Keratinocyte (primary cell): Measurements from ENCODE around the gene ZCCHC10. TPM values are rescaled to one million over a fixed set of nuclear protein-coding genes. Genes with fewer than 3 reads are reported as not detected.

Source experiments
- DNase-seq: peaks from one replicate; pipeline ENCODE4 v3.0.0-alpha.2; 2011; ENCODE audit warnings: low read depth, missing footprints, low spot score
- FAIRE-seq: peaks from 2 replicates; lab custom pipeline; 2011; peaks lifted over from hg19 to GRCh38; lab: Jason Lieb, UNC
- H2AFZ ChIP-seq: 2 replicates; pipeline ENCODE4 v1.6.0; 2012; ENCODE audit warnings: low read length, control low read depth, inconsistent platforms; ENCODE audit not compliant: control insufficient read depth
- H3K27ac ChIP-seq: 2 replicates; pipeline ENCODE4 v1.5.1; 2011; ENCODE audit warnings: low read length; ENCODE audit not compliant: control insufficient read depth, insufficient read depth
- H3K27me3 ChIP-seq: 3 replicates; pipeline ENCODE4 v1.6.0; 2011; ENCODE audit warnings: low read length; ENCODE audit not compliant: control insufficient read depth, insufficient read depth; ENCODE audit errors: extremely low read depth
- H3K36me3 ChIP-seq, 2 experiments: 2 replicates in 1 of 2; 3 replicates in 1 of 2; pipeline ENCODE4 v1.5.1; 2011; ENCODE audit warnings: low read length in 2 of 2, mild to moderate bottlenecking in 1 of 2; ENCODE audit not compliant: control insufficient read depth in 2 of 2, insufficient read depth in 2 of 2; ENCODE audit errors: extremely low read depth in 1 of 2
- H3K4me1 ChIP-seq: 3 replicates; pipeline ENCODE4 v1.5.1; 2011; ENCODE audit warnings: low read length; ENCODE audit not compliant: control insufficient read depth, insufficient read depth; ENCODE audit errors: extremely low read depth
- H3K4me2 ChIP-seq: 3 replicates; pipeline ENCODE4 v1.6.0; 2011; ENCODE audit warnings: low read depth, low read length; ENCODE audit not compliant: control insufficient read depth, insufficient read depth; ENCODE audit errors: extremely low read depth
- H3K4me3 ChIP-seq, 3 experiments: fragments of 200-600 bp in 1 of 3; sonication (generic) in 1 of 3; 2 replicates in 2 of 3; 3 replicates in 1 of 3; pipeline ENCODE4 v1.5.1; 2011 to 2016; ENCODE audit warnings: low read length in 3 of 3, mild to moderate bottlenecking in 3 of 3, control low read depth in 2 of 3, inconsistent platforms in 1 of 3, low read depth in 1 of 3, mixed read lengths in 1 of 3, mixed run types in 1 of 3, moderate library complexity in 1 of 3; ENCODE audit not compliant: control insufficient read depth in 2 of 3, insufficient read depth in 2 of 3; ENCODE audit errors: extremely low read depth in 1 of 3
- H3K79me2 ChIP-seq: 2 replicates; pipeline ENCODE4 v1.6.0; 2012; ENCODE audit warnings: low read length; ENCODE audit not compliant: control insufficient read depth, insufficient read depth
- H3K9ac ChIP-seq: 3 replicates; pipeline ENCODE4 v1.6.0; 2011; ENCODE audit warnings: low read length; ENCODE audit not compliant: control insufficient read depth, insufficient read depth; ENCODE audit errors: extremely low read depth
- H3K9me1 ChIP-seq: 3 replicates; pipeline ENCODE4 v1.6.0; 2011; ENCODE audit warnings: low read length; ENCODE audit not compliant: control insufficient read depth, insufficient read depth; ENCODE audit errors: extremely low read depth
- H3K9me3 ChIP-seq: 2 replicates; pipeline ENCODE4 v1.5.1; 2012; ENCODE audit warnings: low read depth, low read length; ENCODE audit not compliant: control insufficient read depth
- H4K20me1 ChIP-seq: 3 replicates; pipeline ENCODE4 v1.6.0; 2011; ENCODE audit warnings: low read length; ENCODE audit not compliant: control insufficient read depth, insufficient read depth; ENCODE audit errors: extremely low read depth
- CTCF ChIP-seq, 3 experiments: IDR thresholded peaks in 1 of 3; conservative IDR thresholded peaks in 1 of 3; optimal IDR thresholded peaks in 1 of 3; 2 replicates in 2 of 3; 3 replicates in 1 of 3; pipeline versions ENCODE3 to v1.5.1; 2011; ENCODE audit warnings: low read length in 3 of 3, mild to moderate bottlenecking in 3 of 3, moderate library complexity in 2 of 3, control low read depth in 1 of 3, inconsistent platforms in 1 of 3; ENCODE audit not compliant: insufficient read depth in 2 of 3; ENCODE audit errors: extremely low read depth in 1 of 3
- EZH2 ChIP-seq: IDR thresholded peaks from one replicate; pipeline ENCODE4 v1.6.1; 2012; ENCODE audit warnings: inconsistent platforms, mild to moderate bottlenecking, low read length, moderate library complexity
- dilution Hi-C: fragments of 300-500 bp; cut with MboI; formaldehyde crosslinking; loops from one replicate; pipeline ENCODE4 v1.7.0; 2020; ENCODE audit warnings: low sequenced_read_pairs; ENCODE audit not compliant: extremely low pct_ligation_motif_present
- polyA plus RNA-seq, 5 experiments: library from polyadenylated mRNA; depleted of rRNA in 3 of 5; stranded (reverse) in 3 of 5; stranded (forward) in 1 of 5; unstranded in 1 of 5; fragments of >200 nt; gene quantifications; 1 replicate in 1 of 5; 2 replicates in 3 of 5; 3 replicates in 1 of 5; pipeline versions ENCODE4 v1.2.1 to v1.2.3, GENCODE V29; 2011 to 2012; ENCODE audit warnings: missing spikeins in 2 of 5, low read depth in 1 of 5, low replicate concordance in 1 of 5

Gene ZCCHC10
- polyA plus RNA-seq, 1 donor (not counting 4 experiments of a cell fraction or from before 2014, with no cell fraction given) = 38.5 TPM

DNA sequence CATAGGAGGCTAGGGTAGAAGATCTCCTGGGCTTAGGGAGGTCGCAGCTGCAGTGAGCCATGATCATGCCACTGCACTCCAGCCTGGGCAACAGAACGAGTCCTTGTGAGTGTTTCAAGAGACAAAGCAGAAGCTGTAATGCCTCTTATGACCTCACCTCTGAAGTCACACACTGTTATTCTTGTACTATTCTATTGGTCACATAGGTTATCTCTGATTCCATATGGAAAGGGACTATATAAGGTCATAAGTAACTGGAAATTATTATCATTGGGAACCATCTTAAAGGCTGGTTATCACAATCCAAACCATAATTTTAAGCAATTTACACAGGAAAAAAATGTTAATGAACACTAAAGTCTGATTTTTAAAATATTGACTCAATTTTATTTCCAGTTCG lies 45.1 kb downstream of the ZCCHC10 start:
- peaks cover 5% of the 10 kb centered on the region for H3K4me1 ChIP-seq
- no peak for TF ChIP-seq EZH2
- no peak for TF ChIP-seq CTCF (optimal IDR thresholded peaks at IDR 0.05 in 1 of 3, IDR thresholded peaks at IDR 0.05 in 1 of 3, conservative IDR thresholded peaks at IDR 0.05 in 1 of 3; ENCODE audit: extremely low read depth in 1 of 3, insufficient read depth in 2 of 3, low read length in 3 of 3)
- H3K9ac ChIP-seq = no peak overlapping the region
- H3K4me3 ChIP-seq = no peak overlapping the region
- DNase-seq (no peak), FAIRE-seq (no peak)
- no peak overlapping the region for H3K4me2 ChIP-seq
- dilution Hi-C loops = no loop called here
- H3K27me3 ChIP-seq = no peaks in the 10 kb centered on the region
- no peaks in the 10 kb centered on the region for H3K9me1 ChIP-seq
- no peaks in the 10 kb centered on the region for H3K79me2 ChIP-seq
- H2AFZ ChIP-seq = no peak overlapping the region
- H3K9me3 ChIP-seq = no peaks in the 10 kb centered on the region
- no peak overlapping the region for H3K27ac ChIP-seq
- no peaks in the 10 kb centered on the region for H3K36me3 ChIP-seq
- H4K20me1 ChIP-seq = no peaks in the 10 kb centered on the region

DNA sequence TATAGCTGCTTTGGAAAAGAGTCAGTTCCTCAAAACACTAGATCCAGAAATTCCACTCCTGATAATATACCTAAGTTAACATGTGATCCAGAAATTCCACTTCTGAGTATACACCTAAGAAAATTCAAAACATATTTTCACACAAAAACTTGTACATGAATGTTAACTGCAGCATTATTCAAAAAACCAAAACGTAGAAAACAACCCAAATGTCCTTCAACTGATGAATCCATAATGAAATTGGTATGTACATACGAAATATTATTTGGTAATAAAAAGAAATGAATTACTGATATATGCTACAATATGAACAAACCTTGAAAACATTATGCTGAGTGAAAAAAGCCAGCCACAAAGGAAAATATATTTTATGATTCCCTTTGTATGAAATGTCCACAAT lies 46.4 kb downstream of the ZCCHC10 start:
- H3K4me3 ChIP-seq = no peak overlapping the region
- no peaks in the 10 kb centered on the region for H3K9me3 ChIP-seq
- no peak overlapping the region for H3K4me2 ChIP-seq
- no peak for FAIRE-seq
- no peak overlapping the region for H2AFZ ChIP-seq
- no peaks in the 10 kb centered on the region for H3K9me1 ChIP-seq
- no peak overlapping the region for H3K27ac ChIP-seq
- dilution Hi-C loops = no loop called here
- no peaks in the 10 kb centered on the region for H4K20me1 ChIP-seq
- H3K27me3 ChIP-seq = no peaks in the 10 kb centered on the region
- no peak for TF ChIP-seq CTCF (optimal IDR thresholded peaks at IDR 0.05 in 1 of 3, IDR thresholded peaks at IDR 0.05 in 1 of 3, conservative IDR thresholded peaks at IDR 0.05 in 1 of 3; ENCODE audit: extremely low read depth in 1 of 3, insufficient read depth in 2 of 3, low read length in 3 of 3)
- TF ChIP-seq EZH2 = no peak
- peaks cover 5% of the 10 kb centered on the region for H3K4me1 ChIP-seq
- DNase-seq = no peak
- no peaks in the 10 kb centered on the region for H3K36me3 ChIP-seq
- H3K9ac ChIP-seq = no peak overlapping the region
- no peaks in the 10 kb centered on the region for H3K79me2 ChIP-seq
